ENCODE measurements around the gene CCDC146.

GRCh38 chr7:77223261-77223660, 100.8 kb downstream of the CCDC146 start:
- TF ChIP-seq POLR2AphosphoS5 (IDR thresholded peaks at IDR 0.05; ENCODE audit: low read depth, low read length) (no peak), TAF1 (IDR thresholded peaks at IDR 0.05; ENCODE audit: borderline replicate concordance, insufficient read depth, low read length) (no peak), SIN3A (IDR thresholded peaks at IDR 0.05; ENCODE audit: borderline replicate concordance, insufficient read depth, low read length) (no peak)
